Astrocyte (in vitro differentiated cells and primary cell): Measurements from ENCODE around the gene PLEKHA5. TPM values are rescaled to one million over a fixed set of nuclear protein-coding genes. Genes with fewer than 3 reads are reported as not detected.

Experiments used
- DNase-seq: peaks from one replicate; pipeline ENCODE4 v3.0.0-alpha.2; 2010; ENCODE audit warnings: low read depth
- FAIRE-seq: peaks from 2 replicates; lab custom pipeline; 2011; peaks lifted over from hg19 to GRCh38; lab: Jason Lieb, UNC
- H2AFZ ChIP-seq: 2 replicates; pipeline ENCODE4 v1.6.0; 2012; ENCODE audit warnings: low read depth, low read length, inconsistent platforms
- H3K27ac ChIP-seq: 2 replicates; pipeline ENCODE4 v1.5.1; 2011; ENCODE audit warnings: low read depth, low read length, inconsistent platforms
- H3K27me3 ChIP-seq: 2 replicates; pipeline ENCODE4 v1.6.0; 2011; ENCODE audit warnings: low read length, inconsistent platforms; ENCODE audit not compliant: insufficient read depth
- H3K36me3 ChIP-seq: 2 replicates; pipeline ENCODE4 v1.5.1; 2011; ENCODE audit warnings: low read length, inconsistent platforms; ENCODE audit not compliant: insufficient read depth
- H3K4me1 ChIP-seq: 2 replicates; pipeline ENCODE4 v1.5.1; 2011; ENCODE audit warnings: low read length, inconsistent platforms; ENCODE audit not compliant: insufficient read depth
- H3K4me2 ChIP-seq: 2 replicates; pipeline ENCODE4 v1.6.0; 2012; ENCODE audit warnings: low read length, inconsistent platforms
- H3K4me3 ChIP-seq: 2 replicates; pipeline ENCODE4 v1.5.1; 2011; ENCODE audit warnings: low read depth, mild to moderate bottlenecking, low read length, inconsistent platforms; ENCODE audit not compliant: insufficient read depth
- H3K79me2 ChIP-seq: 2 replicates; pipeline ENCODE4 v1.6.0; 2012; ENCODE audit warnings: mild to moderate bottlenecking, low read length, inconsistent platforms; ENCODE audit not compliant: insufficient read depth
- H3K9ac ChIP-seq: 2 replicates; pipeline ENCODE4 v1.6.0; 2012; ENCODE audit warnings: mild to moderate bottlenecking, low read length, inconsistent platforms
- H3K9me3 ChIP-seq: 2 replicates; pipeline ENCODE4 v1.5.1; 2012; ENCODE audit warnings: low read depth, mild to moderate bottlenecking, low read length, inconsistent platforms; ENCODE audit not compliant: insufficient read depth
- H4K20me1 ChIP-seq: 2 replicates; pipeline ENCODE4 v1.6.0; 2012; ENCODE audit warnings: low read length, inconsistent platforms; ENCODE audit not compliant: insufficient read depth
- H3K27ac Mint-ChIP-seq: one replicate; pipeline ENCODE4 v1.8.0; 2021; ENCODE audit warnings: mild to moderate bottlenecking, mixed read lengths; ENCODE audit not compliant: unreplicated experiment
- H3K27me3 Mint-ChIP-seq: one replicate; pipeline ENCODE4 v1.8.0; 2021; ENCODE audit warnings: low read depth, mixed read lengths; ENCODE audit not compliant: unreplicated experiment
- H3K36me3 Mint-ChIP-seq: one replicate; pipeline ENCODE4 v1.8.0; 2021; ENCODE audit warnings: low read depth, mixed read lengths; ENCODE audit not compliant: unreplicated experiment
- H3K4me1 Mint-ChIP-seq: one replicate; pipeline ENCODE4 v1.8.0; 2021; ENCODE audit warnings: low read depth, mixed read lengths; ENCODE audit not compliant: unreplicated experiment
- H3K4me3 Mint-ChIP-seq: one replicate; pipeline ENCODE4 v1.8.0; 2021; ENCODE audit warnings: mild to moderate bottlenecking, moderate library complexity, mixed read lengths; ENCODE audit not compliant: unreplicated experiment
- H3K9me3 Mint-ChIP-seq: one replicate; pipeline ENCODE4 v1.8.0; 2021; ENCODE audit warnings: mild to moderate bottlenecking, mixed read lengths; ENCODE audit not compliant: unreplicated experiment
- CTCF ChIP-seq: IDR thresholded peaks from 2 replicates; pipeline ENCODE4 v1.5.1; 2011; ENCODE audit warnings: low read depth, mild to moderate bottlenecking, inconsistent platforms, low read length, moderate library complexity; ENCODE audit not compliant: insufficient read depth
- EZH2 ChIP-seq: IDR thresholded peaks from 2 replicates; pipeline ENCODE4 v1.6.1; 2012; ENCODE audit warnings: mild to moderate bottlenecking, low read length, inconsistent platforms; ENCODE audit not compliant: insufficient read depth
- total RNA-seq: library from RNA; stranded (reverse); gene quantifications from 2 replicates; pipeline ENCODE4 v1.2.1, GENCODE V29; 2021

PLEKHA5 gene
- total RNA-seq, 1 donor from 2014 or later: 38.9 TPM

- no peaks in the 10 kb centered on the region for H3K36me3 ChIP-seq
- H3K27me3 ChIP-seq: no peaks in the 10 kb centered on the region
- no peak overlapping the region for H3K27ac ChIP-seq
- TF ChIP-seq CTCF (no peak), EZH2 (no peak)
- H3K27me3 Mint-ChIP-seq: no peaks in the 10 kb centered on the region
- no peak overlapping the region for H3K4me3 ChIP-seq
- H3K9me3 ChIP-seq: no peaks in the 10 kb centered on the region
- peak overlapping the region; percentile 27 for H3K4me2 ChIP-seq
- H4K20me1 ChIP-seq: peaks cover 8% of the 10 kb centered on the region
- peaks cover 39% of the 10 kb centered on the region for H3K4me1 Mint-ChIP-seq
- no peaks in the 10 kb centered on the region for H3K9me3 Mint-ChIP-seq
- peaks cover 17% of the 10 kb centered on the region for H3K79me2 ChIP-seq
- H3K27ac Mint-ChIP-seq: no peak overlapping the region
- no peaks in the 10 kb centered on the region for H3K36me3 Mint-ChIP-seq
- no peak overlapping the region for H3K4me3 Mint-ChIP-seq
- FAIRE-seq (peak; percentile 17), DNase-seq (no peak)
- no peak overlapping the region for H2AFZ ChIP-seq
- H3K9ac ChIP-seq: no peak overlapping the region
- H3K4me1 ChIP-seq: peaks cover 21% of the 10 kb centered on the region
Measured at GRCh38 chr12:19239102-19239501, 109.6 kb downstream of the PLEKHA5 start.

- H3K27me3 Mint-ChIP-seq: no peaks in the 10 kb centered on the region
- H3K27ac Mint-ChIP-seq: peak overlapping the region; percentile 45
- Histone ChIP-seq H3K9me3 (no peaks in the 10 kb centered on the region), H2AFZ (no peak overlapping the region), H3K9ac (no peak overlapping the region), H3K36me3 (no peaks in the 10 kb centered on the region), H3K27ac (peak overlapping the region; percentile 17), H3K4me1 (peaks cover 14% of the 10 kb centered on the region), H3K27me3 (no peaks in the 10 kb centered on the region), H3K4me2 (peak overlapping the region; percentile 63), H3K4me3 (peak overlapping the region; percentile 12), H4K20me1 (peaks cover 8% of the 10 kb centered on the region), H3K79me2 (peaks cover 12% of the 10 kb centered on the region)
- FAIRE-seq (peak; percentile 49), DNase-seq (peak; percentile 77)
- TF ChIP-seq CTCF (no peak), EZH2 (no peak)
- H3K4me3 Mint-ChIP-seq: peak overlapping the region; percentile 35
- H3K9me3 Mint-ChIP-seq: no peaks in the 10 kb centered on the region
- H3K4me1 Mint-ChIP-seq: peaks cover 33% of the 10 kb centered on the region
- H3K36me3 Mint-ChIP-seq: no peaks in the 10 kb centered on the region
Measured at GRCh38 chr12:19239616-19240234, 110.2 kb downstream of the PLEKHA5 start.

- Histone ChIP-seq H3K4me3 (no peak overlapping the region), H2AFZ (no peak overlapping the region), H3K4me1 (peaks cover 7% of the 10 kb centered on the region), H3K9me3 (no peaks in the 10 kb centered on the region), H3K9ac (no peak overlapping the region), H3K4me2 (no peak overlapping the region), H3K27me3 (no peaks in the 10 kb centered on the region), H3K36me3 (no peaks in the 10 kb centered on the region), H3K79me2 (peaks cover 8% of the 10 kb centered on the region), H4K20me1 (peaks cover 8% of the 10 kb centered on the region), H3K27ac (no peak overlapping the region)
- H3K36me3 Mint-ChIP-seq: peaks cover 2% of the 10 kb centered on the region
- no peaks in the 10 kb centered on the region for H3K9me3 Mint-ChIP-seq
- no peak overlapping the region for H3K4me3 Mint-ChIP-seq
- no peak for FAIRE-seq
- H3K4me1 Mint-ChIP-seq: peaks cover 18% of the 10 kb centered on the region
- H3K27ac Mint-ChIP-seq: no peak overlapping the region
- no peak for TF ChIP-seq EZH2
- no peak for TF ChIP-seq CTCF
- DNase-seq: no peak
- H3K27me3 Mint-ChIP-seq: no peaks in the 10 kb centered on the region
Measured at GRCh38 chr12:19242581-19242980, 113.0 kb downstream of the PLEKHA5 start.
